NCI-H2029 (cell line): ENCODE measurements around the gene TBX3.

Experiments used
- DNase-seq: peaks from one replicate; lab custom pipeline; 2025; lab: John Stamatoyannopoulos, UW

Gene TBX3

GRCh38 chr12:114696443-114697242 is 12.7 kb upstream of the TBX3 start:
- DNase-seq, result no peak

GRCh38 chr12:114695305-114695592 is 11.3 kb upstream of the TBX3 start:
- no peak for DNase-seq

GRCh38 chr12:114694436-114695304 is 10.7 kb upstream of the TBX3 start:
- DNase-seq, result no peak

- no peak for DNase-seq
These were observed 9.6 kb upstream of the TBX3 start for GRCh38 chr12:114693532-114693931.

- no peak for DNase-seq
These were observed 9.1 kb upstream of the TBX3 start for GRCh38 chr12:114693059-114693531.

GRCh38 chr12:114692186-114693058 is 8.4 kb upstream of the TBX3 start:
- no peak for DNase-seq

GRCh38 chr12:114691763-114692185 is 7.8 kb upstream of the TBX3 start:
- DNase-seq, result no peak

GRCh38 chr12:114691196-114691595 is 7.2 kb upstream of the TBX3 start:
- no peak for DNase-seq

GRCh38 chr12:114690267-114691135 is 6.5 kb upstream of the TBX3 start:
- no peak for DNase-seq

GRCh38 chr12:114689075-114689994 is 5.4 kb upstream of the TBX3 start:
- no peak for DNase-seq

GRCh38 chr12:114688256-114688845 is 4.4 kb upstream of the TBX3 start:
- no peak for DNase-seq

GRCh38 chr12:114687802-114688201 is 3.8 kb upstream of the TBX3 start:
- no peak for DNase-seq

- no peak for DNase-seq
These were observed 3.0 kb upstream of the TBX3 start for GRCh38 chr12:114686773-114687500.

GRCh38 chr12:114686426-114686772 is 2.4 kb upstream of the TBX3 start:
- DNase-seq, result no peak

GRCh38 chr12:114685869-114686268 is 1.9 kb upstream of the TBX3 start:
- no peak for DNase-seq

GRCh38 chr12:114685320-114685781 is 1.4 kb upstream of the TBX3 start:
- no peak for DNase-seq

- no peak for DNase-seq
These were observed 897 bp upstream of the TBX3 start for GRCh38 chr12:114684870-114685273.

GRCh38 chr12:114683709-114684097 is 272 bp downstream of the TBX3 start:
- no peak for DNase-seq
